NCI-H2171 (cell line): ENCODE data around the gene TMEM207.

Source experiments
- DNase-seq: peaks from one replicate; lab custom pipeline; 2025; lab: John Stamatoyannopoulos, UW

The TMEM207 gene

GRCh38 chr3:190384309-190384756 is 65.4 kb downstream of the TMEM207 start:
- no peak for DNase-seq

GRCh38 chr3:190382082-190382481 is 67.6 kb downstream of the TMEM207 start:
- no peak for DNase-seq

- no peak for DNase-seq
These were observed 68.3 kb downstream of the TMEM207 start for GRCh38 chr3:190381441-190381840.

GRCh38 chr3:190380184-190380583 is 69.5 kb downstream of the TMEM207 start:
- DNase-seq: no peak
